Naive thymus-derived CD8-positive, alpha-beta T cell (primary cell): ENCODE data around the gene SP140. TPM values are rescaled to one million over a fixed set of nuclear protein-coding genes. Genes with fewer than 3 reads are reported as not detected.
A peak's percentile ranks its signal among the peaks of the same experiment; 100 is the strongest.

ENCODE experiments used
- ATAC-seq, 2 donors: fragments of 150-1000 bp; cut with Tn5 transposase in 1 of 2; sonication (Bioruptor Pico), chemical (Tn5 transposase) in 1 of 2; 1 replicate in 1 of 2; 2 replicates in 1 of 2; pipeline ENCODE4 v1.10.0; 2021; ENCODE audit warnings: mild to moderate bottlenecking in 2 of 2, moderate library complexity in 2 of 2
- POLR2A ChIA-PET: fragments of 350-600 bp; sonication (Branson Sonifier 250); formaldehyde crosslinking; loops from one replicate; lab custom pipeline; 2021; ENCODE audit warnings: antibody characterized with exemption; lab: Charles Lee
- DNase-seq, 10 donors: peaks; one replicate each; pipeline versions ENCODE4 v3.0.0 to v3.0.0-alpha.2; 2020 to 2022
- H3K27ac Mint-ChIP-seq, 10 donors: one replicate each; pipeline ENCODE4 v1.8.0; 2020 to 2022; ENCODE audit warnings: mild to moderate bottlenecking in 10 of 10, mixed read lengths in 10 of 10, moderate library complexity in 4 of 10, inconsistent platforms in 1 of 10
- H3K27me3 Mint-ChIP-seq, 5 donors: one replicate each; pipeline ENCODE4 v1.8.0; 2021 to 2022; ENCODE audit warnings: mixed read lengths in 5 of 5
- H3K36me3 Mint-ChIP-seq, 3 donors: one replicate each; pipeline ENCODE4 v1.8.0; 2020 to 2022; ENCODE audit warnings: mixed read lengths in 3 of 3, mild to moderate bottlenecking in 2 of 3, inconsistent platforms in 1 of 3
- H3K4me1 Mint-ChIP-seq, 4 donors: one replicate each; pipeline ENCODE4 v1.8.0; 2021 to 2022; ENCODE audit warnings: mixed read lengths in 4 of 4
- H3K4me3 Mint-ChIP-seq, 10 donors: one replicate each; pipeline ENCODE4 v1.8.0; 2020 to 2022; ENCODE audit warnings: mild to moderate bottlenecking in 10 of 10, mixed read lengths in 10 of 10, moderate library complexity in 6 of 10, inconsistent platforms in 1 of 10
- H3K9me3 Mint-ChIP-seq, 9 donors: one replicate each; pipeline ENCODE4 v1.8.0; 2020 to 2022; ENCODE audit warnings: mixed read lengths in 9 of 9, mild to moderate bottlenecking in 3 of 9, inconsistent platforms in 1 of 9, moderate library complexity in 1 of 9
- polyA plus RNA-seq, 3 donors: library from polyadenylated mRNA; unstranded; fragments of 300-500 nt; fragmentation: Illumina TruSeq; gene quantifications; one replicate each; pipeline ENCODE4 v1.2.3, GENCODE V29; 2021
- total RNA-seq, 8 experiments: library from RNA in 2 of 8; stranded (reverse) in 2 of 8; gene quantifications; one replicate each; pipeline ENCODE4 v1.2.3 and lab custom pipeline; 2021 to 2026

The SP140 gene
- total and polyA plus RNA-seq, 5 experiments from 2014 or later = 7.5 to 27.5 (median 14.8) TPM

GRCh38 chr2:230360028-230360427, 134.5 kb downstream of the SP140 start:
- peak overlapping the region in 6 of 10 donors; percentile 13 to 85 (median 53) for H3K27ac Mint-ChIP-seq

GRCh38 chr2:230362030-230362691, 136.6 kb downstream of the SP140 start:
- Mint-ChIP-seq H3K27me3 (no peaks in the 10 kb centered on the region), H3K27ac (peak overlapping the region; percentile 23 to 93 (median 80)), H3K9me3 (peaks cover 0 to 11% (median 0%) of the 10 kb centered on the region in 9 donors), H3K4me1 (peaks cover 15 to 52% (median 40%) of the 10 kb centered on the region in 4 donors), H3K4me3 (peak overlapping the region; percentile 12 to 57 (median 38)), H3K36me3 (peaks cover 29 to 83% (median 80%) of the 10 kb centered on the region in 3 donors)
- ATAC-seq = peak; percentile 50 to 68
- POLR2A ChIA-PET = interaction anchor here (0.7 to 1.8 kb wide), 4 partner anchors 40 to 142 kb away, joined by 3 to 7 read pairs (median 4); partner anchors contain the start of gene SP110
- DNase-seq = peak in 1 of 10 donors; percentile 23

More at GRCh38 chr2:230360028-230360427, 134.5 kb downstream of the SP140 start:
- Mint-ChIP-seq H3K36me3 (peaks cover 30 to 74% (median 74%) of the 10 kb centered on the region in 3 donors), H3K27me3 (no peaks in the 10 kb centered on the region), H3K4me1 (peaks cover 16 to 40% (median 36%) of the 10 kb centered on the region in 4 donors), H3K4me3 (no peak overlapping the region), H3K9me3 (peaks cover 0 to 7% (median 0%) of the 10 kb centered on the region in 9 donors)
- POLR2A ChIA-PET = no interaction called here
- DNase-seq (no peak), ATAC-seq (no peak)

Other genes starting within 250 kb of the SP140 start
- gene SLC16A14, start 156.8 kb upstream of the SP140 start, total RNA-seq = 1 to 10 TPM in 1 of 2 experiments, under 1 TPM in 1; 0.60 to 1.6 TPM
- gene SLC16A14, start 156.8 kb upstream of the SP140 start, polyA plus RNA-seq = under 1 TPM in 2 of 3 donors, not detected in 1; 0.16 to 0.25 TPM
- 100 to 1,000 TPM; 116 to 121 TPM for gene SP110, start 5.8 kb upstream of the SP140 start, total RNA-seq
- gene SP110, start 5.8 kb upstream of the SP140 start, polyA plus RNA-seq = 100 to 1,000 TPM in 2 of 3 donors, 10 to 100 TPM in 1; 82.8 to 115 (median 112) TPM
- 10 to 100 TPM; 91.6 to 91.7 TPM for gene SP140L, start 101.5 kb downstream of the SP140 start, total RNA-seq
- 10 to 100 TPM; 25.3 to 43.1 (median 28.9) TPM for gene SP140L, start 101.5 kb downstream of the SP140 start, polyA plus RNA-seq
- 100 to 1,000 TPM; 209 to 221 TPM for gene SP100, start 190.5 kb downstream of the SP140 start, total RNA-seq
- gene SP100, start 190.5 kb downstream of the SP140 start, polyA plus RNA-seq = 100 to 1,000 TPM in 1 of 3 donors, 10 to 100 TPM in 2; 81.0 to 174 (median 91.1) TPM